SK-N-MC (cell line): ENCODE measurements around the gene COMMD6.

Source experiments
- EZH2 ChIP-seq: fragments of 200-600 bp; sonication (generic); IDR thresholded peaks from one replicate; pipeline ENCODE4 v1.6.1; 2017; ENCODE audit warnings: antibody characterized with exemption
- FOXP2 ChIP-seq: optimal IDR thresholded peaks from 2 replicates; pipeline ENCODE3; 2011; ENCODE audit warnings: mild to moderate bottlenecking, moderate library complexity; ENCODE audit not compliant: insufficient read depth; ENCODE audit errors: extremely low read length, control extremely low read depth
- POLR2AphosphoS5 ChIP-seq: IDR thresholded peaks from 2 replicates; pipeline ENCODE4 v1.6.1; 2012; ENCODE audit warnings: mild to moderate bottlenecking, low read depth, low read length, borderline replicate concordance

- TF ChIP-seq EZH2 (no peak), POLR2AphosphoS5 (no peak), FOXP2 (no peak)
Measured at GRCh38 chr13:75506018-75506417, 31.6 kb downstream of the COMMD6 start.
